Esophagus mucosa (tissue), 1 donor: ENCODE data around the gene DPP3. TPM values are rescaled to one million over a fixed set of nuclear protein-coding genes. Genes with fewer than 3 reads are reported as not detected.

Experiments
- total RNA-seq: library from RNA; stranded (reverse); gene quantifications from one replicate; pipeline ENCODE4 v1.2.4, GENCODE V29; 2023
- donor health status: DM: yes; HTN: yes; CAD: no.

Gene DPP3
- total RNA-seq, 1 donor from 2014 or later, result 46.9 TPM

Other genes with a start within 250 kb of the DPP3 start
- gene KLC2, start 222.7 kb upstream of the DPP3 start, total RNA-seq, result 14.2 TPM
- gene RAB1B, start 211.8 kb upstream of the DPP3 start, total RNA-seq, result 145 TPM
- gene CNIH2, start 202.3 kb upstream of the DPP3 start, total RNA-seq, result 0.52 TPM
- 69.7 TPM for gene YIF1A, start 191.3 kb upstream of the DPP3 start, total RNA-seq
- not detected for gene TMEM151A, start 188.5 kb upstream of the DPP3 start, total RNA-seq
- 4.0 TPM for gene CD248, start 163.4 kb upstream of the DPP3 start, total RNA-seq
- 23.1 TPM for gene RIN1, start 144.0 kb upstream of the DPP3 start, total RNA-seq
- gene BRMS1, start 135.3 kb upstream of the DPP3 start, total RNA-seq, result 31.8 TPM
- 3.5 TPM for gene B4GAT1, start 132.8 kb upstream of the DPP3 start, total RNA-seq
- 3.6 TPM for gene SLC29A2, start 108.7 kb upstream of the DPP3 start, total RNA-seq
- gene NPAS4, start 59.4 kb upstream of the DPP3 start, total RNA-seq, result not detected
- 66.4 TPM for gene MRPL11, start 41.6 kb upstream of the DPP3 start, total RNA-seq
- gene PELI3, start 13.5 kb upstream of the DPP3 start, total RNA-seq, result 3.7 TPM
- gene BBS1, start 30.2 kb downstream of the DPP3 start, total RNA-seq, result 11.8 TPM
- 6.8 TPM for gene ZDHHC24, start 65.6 kb downstream of the DPP3 start, total RNA-seq
- 0.44 TPM for gene ACTN3, start 66.5 kb downstream of the DPP3 start, total RNA-seq
- gene CTSF, start 88.2 kb downstream of the DPP3 start, total RNA-seq, result 4.1 TPM
- gene CCDC87, start 112.6 kb downstream of the DPP3 start, total RNA-seq, result 0.16 TPM
- gene CCS, start 112.8 kb downstream of the DPP3 start, total RNA-seq, result 20.1 TPM
- gene RBM14, start 136.2 kb downstream of the DPP3 start, total RNA-seq, result 36.8 TPM
- 84.7 TPM for gene RBM4, start 158.3 kb downstream of the DPP3 start, total RNA-seq
- 10.2 TPM for gene RBM4B, start 197.5 kb downstream of the DPP3 start, total RNA-seq
- gene SPTBN2, start 248.8 kb downstream of the DPP3 start, total RNA-seq, result 138 TPM